NCI-H1436 (cell line): ENCODE data around the gene RCSD1.
A peak's percentile ranks its signal among the peaks of the same experiment; 100 is the strongest.

ENCODE experiments used
- DNase-seq: peaks from one replicate; lab custom pipeline; 2025; lab: John Stamatoyannopoulos, UW

RCSD1 gene

GRCh38 chr1:167693425-167694045 lies 63.5 kb downstream of the RCSD1 start:
- no peak for DNase-seq

- no peak for DNase-seq
Observed at GRCh38 chr1:167694691-167695090, 64.7 kb downstream of the RCSD1 start.

- DNase-seq = no peak
Observed at GRCh38 chr1:167695147-167695546, 65.1 kb downstream of the RCSD1 start.

GRCh38 chr1:167695756-167696561 lies 65.9 kb downstream of the RCSD1 start:
- DNase-seq = no peak

GRCh38 chr1:167697667-167698141 lies 67.7 kb downstream of the RCSD1 start:
- DNase-seq = no peak

- no peak for DNase-seq
Observed at GRCh38 chr1:167698313-167698712, 68.3 kb downstream of the RCSD1 start.

- no peak for DNase-seq
Observed at GRCh38 chr1:167701510-167701909, 71.5 kb downstream of the RCSD1 start.

GRCh38 chr1:167703557-167703956 lies 73.5 kb downstream of the RCSD1 start:
- DNase-seq = no peak

GRCh38 chr1:167704715-167705114 lies 74.7 kb downstream of the RCSD1 start:
- DNase-seq = no peak

GRCh38 chr1:167705250-167705649 lies 75.2 kb downstream of the RCSD1 start:
- DNase-seq = no peak

GRCh38 chr1:167706363-167706762 lies 76.3 kb downstream of the RCSD1 start:
- no peak for DNase-seq

GRCh38 chr1:167706931-167707877 lies 77.2 kb downstream of the RCSD1 start:
- no peak for DNase-seq

GRCh38 chr1:167707942-167708341 lies 77.9 kb downstream of the RCSD1 start:
- no peak for DNase-seq

- DNase-seq = no peak
Observed at GRCh38 chr1:167708940-167709389, 78.9 kb downstream of the RCSD1 start.

GRCh38 chr1:167710836-167711235 lies 80.8 kb downstream of the RCSD1 start:
- no peak for DNase-seq

- DNase-seq = no peak
Observed at GRCh38 chr1:167711797-167712196, 81.8 kb downstream of the RCSD1 start.

- no peak for DNase-seq
Observed at GRCh38 chr1:167713330-167714081, 83.5 kb downstream of the RCSD1 start.

- DNase-seq = peak; percentile 70
Observed at GRCh38 chr1:167714098-167714438, 84.0 kb downstream of the RCSD1 start.

- peak; percentile 70 for DNase-seq
Observed at GRCh38 chr1:167714439-167715156, 84.6 kb downstream of the RCSD1 start.

GRCh38 chr1:167715157-167715999 lies 85.3 kb downstream of the RCSD1 start:
- DNase-seq = peak; percentile 78
